Measurements from ENCODE around the gene MAP1B.

GRCh38 chr5:72204946-72205345 lies 97.7 kb downstream of the MAP1B start:
- TF ChIP-seq CTCF (IDR thresholded peaks at IDR 0.05) = no peak
- TF ChIP-seq EZH2 (IDR thresholded peaks at IDR 0.05) = no peak
